ENCODE data around the gene GABRR2.
"Not testable (repeated sequence)": the region's sequence is repeated elsewhere in the genome, so short reads cannot be mapped to it uniquely, and the experiment has no call there.

Gene GABRR2

GRCh38 chr6:89260832-89261231 lies 54.3 kb downstream of the GABRR2 start:
- in situ Hi-C loops (cut with MboI; ENCODE audit: low sequenced_read_pairs), result no loop called here

GRCh38 chr6:89260310-89260709 lies 54.8 kb downstream of the GABRR2 start:
- in situ Hi-C loops (cut with MboI; ENCODE audit: low sequenced_read_pairs), result no loop called here

GRCh38 chr6:89258912-89259311 lies 56.2 kb downstream of the GABRR2 start:
- in situ Hi-C loops (cut with MboI; ENCODE audit: low sequenced_read_pairs), result no loop called here

GRCh38 chr6:89257781-89258180 lies 57.3 kb downstream of the GABRR2 start:
- in situ Hi-C loops (cut with MboI; ENCODE audit: low sequenced_read_pairs), result no loop called here

GRCh38 chr6:89257346-89257745 lies 57.8 kb downstream of the GABRR2 start:
- in situ Hi-C loops (cut with MboI; ENCODE audit: low sequenced_read_pairs), result no loop called here

GRCh38 chr6:89255417-89255816 lies 59.7 kb downstream of the GABRR2 start:
- in situ Hi-C loops (cut with MboI; ENCODE audit: low sequenced_read_pairs), result no loop called here

GRCh38 chr6:89254569-89254968 lies 60.5 kb downstream of the GABRR2 start:
- in situ Hi-C loops (cut with MboI; ENCODE audit: low sequenced_read_pairs), result no loop called here

GRCh38 chr6:89252907-89253306 lies 62.2 kb downstream of the GABRR2 start:
- in situ Hi-C loops (cut with MboI; ENCODE audit: low sequenced_read_pairs), result no loop called here

- in situ Hi-C loops (cut with MboI; ENCODE audit: low sequenced_read_pairs), result no loop called here
Measured at GRCh38 chr6:89251976-89252375, 63.1 kb downstream of the GABRR2 start.

- in situ Hi-C loops (cut with MboI; ENCODE audit: low sequenced_read_pairs), result no loop called here
Measured at GRCh38 chr6:89251170-89251569, 63.9 kb downstream of the GABRR2 start.

- in situ Hi-C loops (cut with MboI; ENCODE audit: low sequenced_read_pairs), result no loop called here
Measured at GRCh38 chr6:89250239-89250638, 64.9 kb downstream of the GABRR2 start.

- in situ Hi-C loops (cut with MboI; ENCODE audit: low sequenced_read_pairs), result no loop called here
Measured at GRCh38 chr6:89244241-89244985, 70.7 kb downstream of the GABRR2 start.

- in situ Hi-C loops (cut with MboI; ENCODE audit: low sequenced_read_pairs), result no loop called here
Measured at GRCh38 chr6:89243331-89243629, 71.8 kb downstream of the GABRR2 start.

GRCh38 chr6:89242574-89243330 lies 72.3 kb downstream of the GABRR2 start:
- in situ Hi-C loops (cut with MboI; ENCODE audit: low sequenced_read_pairs), result no loop called here

- in situ Hi-C loops (cut with MboI; ENCODE audit: low sequenced_read_pairs), result no loop called here
Measured at GRCh38 chr6:89239338-89239737, 75.8 kb downstream of the GABRR2 start.

- in situ Hi-C loops (cut with MboI; ENCODE audit: low sequenced_read_pairs), result no loop called here
Measured at GRCh38 chr6:89237158-89237557, 77.9 kb downstream of the GABRR2 start.

- in situ Hi-C loops (cut with MboI; ENCODE audit: low sequenced_read_pairs), result not testable (repeated sequence)
Measured at GRCh38 chr6:89233605-89234004, 81.5 kb downstream of the GABRR2 start.

- in situ Hi-C loops (cut with MboI; ENCODE audit: low sequenced_read_pairs), result no loop called here
Measured at GRCh38 chr6:89222712-89223039, 92.4 kb downstream of the GABRR2 start.

GRCh38 chr6:89221971-89222711 lies 93.0 kb downstream of the GABRR2 start:
- in situ Hi-C loops (cut with MboI; ENCODE audit: low sequenced_read_pairs), result no loop called here

- in situ Hi-C loops (cut with MboI; ENCODE audit: low sequenced_read_pairs), result no loop called here
Measured at GRCh38 chr6:89221129-89221528, 94.0 kb downstream of the GABRR2 start.

GRCh38 chr6:89217299-89217910 lies 97.7 kb downstream of the GABRR2 start, which contains the start of gene GABRR1:
Gene GABRR1, minus strand, starts transcription at chr6:89217358. Its CDS starts 36 bp downstream, at chr6:89217322.
- in situ Hi-C loops (cut with MboI; ENCODE audit: low sequenced_read_pairs), result no loop called here
